VCaP (cell line): Measurements from ENCODE around the gene BPIFB2.

ENCODE experiments used
- H3K27ac ChIP-seq: fragments of 450-650 bp; 2 replicates; pipeline ENCODE4 v1.5.1; 2017
- CTCF ChIP-seq: fragments of 450-650 bp; conservative IDR thresholded peaks from 2 replicates; pipeline ENCODE4 v1.5.1; 2017; ENCODE audit warnings: mild to moderate bottlenecking, moderate library complexity

Gene BPIFB2

GRCh38 chr20:33024243-33024560 is 16.7 kb downstream of the BPIFB2 start:
- TF ChIP-seq CTCF, result no peak
- H3K27ac ChIP-seq, result no peak overlapping the region

- no peak for TF ChIP-seq CTCF
- no peak overlapping the region for H3K27ac ChIP-seq
These were observed 17.3 kb downstream of the BPIFB2 start for GRCh38 chr20:33024609-33025317.

- no peak overlapping the region for H3K27ac ChIP-seq
- TF ChIP-seq CTCF, result no peak
These were observed 17.9 kb downstream of the BPIFB2 start for GRCh38 chr20:33025318-33025876.

- H3K27ac ChIP-seq, result no peak overlapping the region
- TF ChIP-seq CTCF, result no peak
These were observed 18.7 kb downstream of the BPIFB2 start for GRCh38 chr20:33026072-33026778.

- no peak overlapping the region for H3K27ac ChIP-seq
- no peak for TF ChIP-seq CTCF
These were observed 19.6 kb downstream of the BPIFB2 start for GRCh38 chr20:33026779-33027759.

GRCh38 chr20:33027769-33028751 is 20.6 kb downstream of the BPIFB2 start:
- H3K27ac ChIP-seq, result no peak overlapping the region
- no peak for TF ChIP-seq CTCF
